Body of pancreas (tissue), 4 donors: ENCODE results near the gene CCDC71.

Experiments used
- CTCF ChIP-seq, 7 experiments: fragments of 450-650 bp in 4 of 7; fragments of 200-600 bp in 3 of 7; sonication (generic) in 3 of 7; IDR thresholded peaks; one replicate each; pipeline ENCODE4 v1.5.1; 2016 to 2019; ENCODE audit warnings: antibody characterized with exemption in 7 of 7
- POLR2A ChIP-seq, 3 donors: fragments of 450-650 bp; IDR thresholded peaks; one replicate each; pipeline ENCODE4 v1.6.1; 2016; ENCODE audit warnings: antibody characterized with exemption in 3 of 3, mild to moderate bottlenecking in 2 of 3

GRCh38 chr3:49131576-49131975 is 34.6 kb downstream of the CCDC71 start:
- no peak for TF ChIP-seq CTCF (IDR thresholded peaks at IDR 0.05)
- TF ChIP-seq POLR2A (IDR thresholded peaks at IDR 0.05) = no peak
